K562 (cell line): Measurements from ENCODE around the gene TERB1.

Experiments
- ARID2 ChIP-seq: fragments of 450-650 bp; IDR thresholded peaks from 2 replicates; pipeline ENCODE4 v1.6.1; 2017; ENCODE audit warnings: antibody characterized with exemption, mild to moderate bottlenecking
- EZH2 ChIP-seq: IDR thresholded peaks from 2 replicates; pipeline ENCODE4 v1.6.1; 2012; ENCODE audit warnings: low read depth, mild to moderate bottlenecking, inconsistent platforms, low read length, borderline replicate concordance
- NR2C2 ChIP-seq, 2 experiments: fragments of 200-800 bp in 1 of 2; sonication (Bioruptor generic) in 1 of 2; sonication (generic) in 1 of 2; formaldehyde crosslinking in 1 of 2; IDR thresholded peaks; 2 replicates each; pipeline versions ENCODE4 v1.6.1 to v1.8.0; 2016 to 2022; ENCODE audit warnings: mild to moderate bottlenecking in 1 of 2, missing compliant biosample characterization in 1 of 2, missing genetic modification characterization in 1 of 2, missing genetic modification reagents in 1 of 2
- PHTF2 ChIP-seq: fragments of 250-450 bp; sonication (Bioruptor Pico); IDR thresholded peaks from 2 replicates; pipeline ENCODE4 v1.5.0; 2021; ENCODE audit warnings: mild to moderate bottlenecking
- POLR2A ChIP-seq: fragments of 450-650 bp; conservative IDR thresholded peaks from 2 replicates; pipeline ENCODE4 v1.6.1; 2016
- POU5F1 ChIP-seq: fragments of 150-350 bp; IDR thresholded peaks from 2 replicates; pipeline ENCODE4 v1.6.1; 2014; ENCODE audit warnings: borderline replicate concordance, low read length, low read depth, mild to moderate bottlenecking; ENCODE audit not compliant: partially characterized antibody
- PPARD ChIP-seq: fragments of 250-450 bp; sonication (Bioruptor Pico); IDR thresholded peaks from 2 replicates; pipeline ENCODE4 v1.8.0; 2022; ENCODE audit warnings: inconsistent platforms, mild to moderate bottlenecking, moderate library complexity
- RBM17 ChIP-seq: fragments of 200-400 bp; formaldehyde crosslinking; IDR thresholded peaks from 2 replicates; pipeline ENCODE4 v1.6.1; 2017; ENCODE audit warnings: low read depth, mild to moderate bottlenecking, low read length, borderline replicate concordance
- UBTF ChIP-seq, 2 experiments: IDR thresholded peaks; 2 replicates each; pipeline ENCODE4 v1.6.1; 2012; ENCODE audit warnings: improper control_type of control experiment in 2 of 2, low read depth in 2 of 2, low read length in 2 of 2, borderline replicate concordance in 1 of 2
- USF1 ChIP-seq: sonication (generic); formaldehyde crosslinking; IDR thresholded peaks from 2 replicates; pipeline ENCODE4 v1.9.0; 2022; ENCODE audit warnings: mild to moderate bottlenecking, missing genetic modification reagents
- YY1 ChIP-seq, 3 experiments: IDR thresholded peaks; 2 replicates each; pipeline ENCODE4 v1.6.1; 2011; ENCODE audit warnings: low read length in 2 of 3, mild to moderate bottlenecking in 2 of 3, moderate library complexity in 2 of 3, borderline replicate concordance in 1 of 3, control low read depth in 1 of 3, low read depth in 1 of 3; ENCODE audit not compliant: insufficient read depth in 3 of 3, insufficient replicate concordance in 2 of 3, control insufficient read depth in 1 of 3, insufficient read length in 1 of 3; ENCODE audit errors: extremely low read depth in 1 of 3
- ZNF277 ChIP-seq: fragments of 250-450 bp; sonication (Bioruptor Pico); IDR thresholded peaks from 2 replicates; pipeline ENCODE4 v1.8.0; 2022; ENCODE audit warnings: inconsistent platforms, mild to moderate bottlenecking, moderate library complexity, borderline replicate concordance
- ZNF639 ChIP-seq, 2 experiments: fragments of 200-800 bp in 1 of 2; sonication (Bioruptor generic) in 1 of 2; sonication (generic) in 1 of 2; formaldehyde crosslinking in 1 of 2; IDR thresholded peaks in 1 of 2; conservative IDR thresholded peaks in 1 of 2; 2 replicates each; pipeline versions ENCODE4 v1.5.0 to v1.6.1; 2016 to 2020; ENCODE audit warnings: missing compliant biosample characterization in 1 of 2, missing genetic modification characterization in 1 of 2, missing genetic modification reagents in 1 of 2

GRCh38 chr16:66800856-66801255 lies 528 bp downstream of the TERB1 start:
- TF ChIP-seq PHTF2 (CRISPR knock-in tag) (no peak), PPARD (CRISPR knock-in tag) (no peak), ARID2 (no peak), YY1 (IDR thresholded peaks at IDR 0.05; ENCODE audit: borderline replicate concordance in 1 of 3, control insufficient read depth in 1 of 3, extremely low read depth in 1 of 3, insufficient read depth in 3 of 3, insufficient read length in 1 of 3, insufficient replicate concordance in 2 of 3, low read depth in 1 of 3, low read length in 2 of 3) (no peak), RBM17 (no peak), ZNF277 (CRISPR knock-in tag) (no peak), POLR2A (no peak), POU5F1 (no peak), UBTF (IDR thresholded peaks at IDR 0.05; ENCODE audit: borderline replicate concordance in 1 of 2, low read depth in 2 of 2, low read length in 2 of 2) (no peak), EZH2 (no peak), NR2C2 (CRISPR knock-in tag; IDR thresholded peaks at IDR 0.05) (no peak), NR2C2 (tag; IDR thresholded peaks at IDR 0.05) (no peak), USF1 (CRISPR knock-in tag) (no peak), ZNF639 (CRISPR knock-in tag; conservative IDR thresholded peaks at IDR 0.05 in 1 of 2, IDR thresholded peaks at IDR 0.05 in 1 of 2) (no peak)
